Central memory CD4-positive, alpha-beta T cell (primary cell): ENCODE data around the gene FXYD3.
A peak's percentile ranks its signal among the peaks of the same experiment; 100 is the strongest.
"Not testable (repeated sequence)": the region's sequence is repeated elsewhere in the genome, so short reads cannot be mapped to it uniquely, and the experiment has no call there.

Experiments
- DNase-seq: peaks from one replicate; pipeline ENCODE4 v3.0.0; 2022

The FXYD3 gene

GRCh38 chr19:35087393-35087792, 28.2 kb upstream of the FXYD3 start:
- DNase-seq = no peak

- DNase-seq = no peak
Measured at GRCh38 chr19:35088131-35088913, 27.3 kb upstream of the FXYD3 start.

- DNase-seq = no peak
Measured at GRCh38 chr19:35089554-35089953, 26.1 kb upstream of the FXYD3 start.

GRCh38 chr19:35090160-35090505, 25.5 kb upstream of the FXYD3 start:
- no peak for DNase-seq

GRCh38 chr19:35090506-35091214, 25.0 kb upstream of the FXYD3 start:
- peak; percentile 28 for DNase-seq

GRCh38 chr19:35093430-35093829, 22.2 kb upstream of the FXYD3 start:
- DNase-seq = no peak

GRCh38 chr19:35093941-35094647, 21.5 kb upstream of the FXYD3 start:
- DNase-seq = no peak

- DNase-seq = no peak
Measured at GRCh38 chr19:35094656-35095055, 21.0 kb upstream of the FXYD3 start.

- DNase-seq = no peak
Measured at GRCh38 chr19:35095667-35096368, 19.8 kb upstream of the FXYD3 start.

GRCh38 chr19:35098413-35099049, 17.1 kb upstream of the FXYD3 start:
- no peak for DNase-seq

- no peak for DNase-seq
Measured at GRCh38 chr19:35099155-35099896, 16.3 kb upstream of the FXYD3 start.

GRCh38 chr19:35099897-35100275, 15.7 kb upstream of the FXYD3 start:
- no peak for DNase-seq

GRCh38 chr19:35100588-35101533, 14.8 kb upstream of the FXYD3 start:
- DNase-seq = no peak

GRCh38 chr19:35101949-35102348, 13.7 kb upstream of the FXYD3 start:
- DNase-seq = not testable (repeated sequence)

GRCh38 chr19:35103614-35104013, 12.0 kb upstream of the FXYD3 start:
- not testable (repeated sequence) for DNase-seq

- no peak for DNase-seq
Measured at GRCh38 chr19:35104361-35104760, 11.3 kb upstream of the FXYD3 start.

- no peak for DNase-seq
Measured at GRCh38 chr19:35105047-35105410, 10.6 kb upstream of the FXYD3 start.

- no peak for DNase-seq
Measured at GRCh38 chr19:35105411-35106290, 10.0 kb upstream of the FXYD3 start.

GRCh38 chr19:35106291-35106583, 9.4 kb upstream of the FXYD3 start:
- DNase-seq = no peak
